GM18907 (cell line): ENCODE measurements around the gene MT1M.
"Not testable (repeated sequence)": the region's sequence is repeated elsewhere in the genome, so short reads cannot be mapped to it uniquely, and the experiment has no call there.

Source experiments
- ATAC-seq: cut with Tn5 transposase; IDR thresholded peaks from one replicate; pipeline ENCODE4 v1.9.1; 2021; ENCODE audit warnings: mild to moderate bottlenecking, moderate library complexity; ENCODE audit not compliant: unreplicated experiment

Gene MT1M

GRCh38 chr16:56671691-56672090 lies 39.2 kb downstream of the MT1M start:
- ATAC-seq: not testable (repeated sequence)

DNA sequence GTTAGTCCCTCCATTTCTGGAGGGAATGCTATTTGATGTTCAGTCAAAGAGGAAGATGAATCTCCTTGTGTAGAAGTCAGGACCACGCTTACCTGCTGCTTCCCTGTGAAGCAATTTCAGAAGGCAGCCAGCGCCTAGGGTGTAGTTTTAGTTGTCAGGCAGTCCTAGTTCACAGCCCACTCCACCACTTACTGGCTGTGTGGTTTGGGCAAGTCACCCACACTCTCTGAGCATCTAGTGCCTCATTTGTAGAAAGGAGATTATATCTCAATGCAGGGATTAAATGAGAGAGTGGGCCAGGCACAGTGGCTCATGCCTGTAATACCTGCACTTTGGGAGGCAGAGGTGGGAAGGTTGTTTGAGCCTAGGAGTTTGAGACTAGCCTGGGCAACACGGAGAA lies 39.7 kb downstream of the MT1M start:
- ATAC-seq: not testable (repeated sequence)

DNA sequence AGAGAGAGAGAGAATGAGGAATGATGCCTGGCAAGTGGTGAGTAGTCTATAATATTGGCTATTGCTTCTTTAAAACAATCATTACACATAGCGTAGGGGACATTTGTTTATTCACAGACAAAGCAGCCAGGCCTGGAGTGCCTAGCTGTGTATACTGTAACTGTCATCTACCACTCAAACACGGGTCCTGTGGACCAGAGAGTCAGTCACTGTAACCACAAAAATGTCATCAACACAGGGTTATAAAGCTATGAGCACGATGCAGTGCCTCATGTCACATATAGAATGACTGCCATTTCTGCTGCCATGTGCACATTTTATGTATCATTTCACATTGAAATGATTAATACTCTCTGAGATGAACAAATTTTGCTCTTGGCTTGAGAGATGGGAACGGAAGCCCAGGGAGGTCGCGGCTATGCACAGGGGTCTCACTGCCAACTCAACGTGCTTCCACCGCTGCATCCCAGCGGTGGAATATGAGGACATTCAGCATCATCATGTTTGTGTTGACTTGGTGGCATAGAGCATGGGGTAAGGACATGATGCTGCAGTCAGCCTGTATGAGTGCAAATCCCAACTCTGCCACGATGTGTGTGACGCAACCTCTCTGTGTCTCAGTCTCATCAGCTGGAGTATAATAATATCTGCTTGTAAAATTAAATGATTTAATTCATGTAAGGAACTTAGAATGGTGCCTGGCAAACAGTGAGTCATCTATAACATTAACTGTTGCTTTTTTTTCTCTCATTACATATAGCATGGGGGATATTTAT lies 40.5 kb downstream of the MT1M start:
- no peak for ATAC-seq

DNA sequence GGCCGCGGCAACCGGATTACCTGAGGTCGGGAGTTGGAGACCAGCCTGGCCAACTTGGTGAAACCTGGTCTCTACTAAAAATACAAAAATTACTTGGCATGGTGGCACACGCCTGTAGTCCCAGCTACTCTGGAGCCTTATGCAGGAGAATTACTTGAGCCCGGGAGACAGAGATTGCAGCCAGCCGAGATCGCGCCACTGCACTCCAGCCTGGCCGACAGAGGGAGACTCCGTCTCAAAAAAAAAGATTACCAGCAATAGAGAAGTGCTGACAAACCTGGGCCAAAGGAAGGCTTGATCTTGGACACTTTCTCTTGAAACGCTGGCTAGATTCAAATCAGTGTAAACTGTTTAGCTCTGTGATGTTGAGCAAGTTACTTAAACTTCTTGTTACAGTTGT lies 41.5 kb downstream of the MT1M start:
- ATAC-seq: no peak

GRCh38 chr16:56674570-56674969 lies 42.1 kb downstream of the MT1M start:
- not testable (repeated sequence) for ATAC-seq

DNA sequence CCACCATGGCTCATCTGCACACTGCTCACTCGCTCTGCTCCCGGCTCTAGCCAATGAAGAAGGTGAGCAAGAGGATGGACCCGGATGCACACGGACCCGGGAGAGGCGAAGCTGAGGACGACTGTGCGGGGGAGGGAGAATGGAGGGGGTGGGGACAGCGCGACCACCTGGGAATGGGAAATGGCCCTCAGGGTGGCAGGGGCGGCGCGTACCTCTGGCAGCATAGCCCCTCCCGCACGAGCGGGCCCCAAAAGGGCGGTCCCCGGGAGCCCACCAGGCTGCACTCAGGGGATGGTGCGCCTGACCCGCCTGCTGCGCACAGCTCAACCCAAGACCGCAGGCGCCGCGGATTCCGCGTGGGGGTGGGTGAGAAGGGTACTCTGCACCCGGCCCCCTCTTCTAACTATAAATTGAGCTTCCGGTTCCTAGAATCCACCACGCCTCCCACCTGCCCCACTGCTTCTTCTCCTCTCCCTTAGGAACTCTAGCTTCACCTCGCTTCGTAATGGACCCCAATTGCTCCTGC lies 43.3 kb downstream of the MT1M start:
- ATAC-seq: no peak

DNA sequence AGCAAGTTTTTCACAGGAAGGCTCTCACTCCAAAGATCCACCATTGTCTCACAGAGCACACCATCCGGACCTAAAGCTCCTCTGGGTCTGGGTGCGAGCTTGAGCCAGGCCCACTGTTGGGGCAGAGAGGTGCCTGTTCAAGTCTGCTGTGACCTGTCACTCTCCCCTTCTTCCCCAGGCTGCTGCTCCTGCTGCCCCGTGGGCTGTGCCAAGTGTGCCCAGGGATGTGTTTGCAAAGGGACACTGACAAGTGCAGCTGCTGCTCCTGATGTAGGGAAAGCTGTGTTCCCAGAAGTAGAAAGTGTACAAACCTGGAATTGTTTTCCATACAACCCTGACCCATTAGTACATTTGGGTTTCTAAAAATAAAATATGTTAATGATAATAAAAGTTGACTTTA lies 45.0 kb downstream of the MT1M start:
- no peak for ATAC-seq

GRCh38 chr16:56679078-56679730 lies 46.7 kb downstream of the MT1M start:
- no peak for ATAC-seq

- no peak for ATAC-seq
These were observed 47.4 kb downstream of the MT1M start for GRCh38 chr16:56679818-56680217.

GRCh38 chr16:56681939-56682702 lies 49.7 kb downstream of the MT1M start, which contains the start of gene MT1X:
MT1X (plus strand) TSS chr16:56682470; CDS start chr16:56682541, 71 bp downstream.
- peak; percentile 97 for ATAC-seq

GRCh38 chr16:56682703-56683397 lies 50.4 kb downstream of the MT1M start:
- ATAC-seq: peak; percentile 7
